GM15510 (cell line): Measurements from ENCODE around the gene CATSPERD.

Source experiments
- POLR2A ChIP-seq: IDR thresholded peaks from 3 replicates; pipeline ENCODE4 v1.6.1; 2011; ENCODE audit warnings: borderline replicate concordance; ENCODE audit not compliant: insufficient read length; ENCODE audit errors: extremely low read depth

The CATSPERD gene

GRCh38 chr19:5743630-5744029 is 23.2 kb downstream of the CATSPERD start:
- no peak for TF ChIP-seq POLR2A

GRCh38 chr19:5749505-5749904 is 29.1 kb downstream of the CATSPERD start:
- no peak for TF ChIP-seq POLR2A

- no peak for TF ChIP-seq POLR2A
Measured at GRCh38 chr19:5751709-5752108, 31.3 kb downstream of the CATSPERD start.

GRCh38 chr19:5753743-5754142 is 33.3 kb downstream of the CATSPERD start:
- no peak for TF ChIP-seq POLR2A

- no peak for TF ChIP-seq POLR2A
Measured at GRCh38 chr19:5762608-5763217, 42.3 kb downstream of the CATSPERD start.

GRCh38 chr19:5765220-5765619 is 44.8 kb downstream of the CATSPERD start:
- no peak for TF ChIP-seq POLR2A

GRCh38 chr19:5767949-5768348 is 47.5 kb downstream of the CATSPERD start:
- no peak for TF ChIP-seq POLR2A

GRCh38 chr19:5772416-5772815 is 52.0 kb downstream of the CATSPERD start:
- TF ChIP-seq POLR2A, result no peak

- TF ChIP-seq POLR2A, result no peak
Measured at GRCh38 chr19:5773276-5773675, 52.8 kb downstream of the CATSPERD start.

GRCh38 chr19:5774921-5775320 is 54.5 kb downstream of the CATSPERD start:
- TF ChIP-seq POLR2A, result no peak

GRCh38 chr19:5775668-5776309 is 55.4 kb downstream of the CATSPERD start:
- no peak for TF ChIP-seq POLR2A

GRCh38 chr19:5778402-5778801 is 58.0 kb downstream of the CATSPERD start:
- no peak for TF ChIP-seq POLR2A

GRCh38 chr19:5782322-5782721 is 61.9 kb downstream of the CATSPERD start:
- no peak for TF ChIP-seq POLR2A

- no peak for TF ChIP-seq POLR2A
Measured at GRCh38 chr19:5782945-5783919, 62.8 kb downstream of the CATSPERD start.

- no peak for TF ChIP-seq POLR2A
Measured at GRCh38 chr19:5784581-5785147, 64.2 kb downstream of the CATSPERD start, which contains the start of gene PRR22. TSS of gene PRR22 (minus strand) at chr19:5784746. CDS start at chr19:5784660, 86 bp downstream.
